Kidney (tissue), 14 donors: Measurements from ENCODE around the gene TMEM19. TPM values are rescaled to one million over a fixed set of nuclear protein-coding genes. Genes with fewer than 3 reads are reported as not detected.

Experiments used
- DNase-seq, 5 donors: peaks; one replicate each; pipeline ENCODE4 v3.0.0-alpha.2; 2013 to 2020
- FAIRE-seq: peaks from 2 replicates; lab custom pipeline; 2012; peaks lifted over from hg19 to GRCh38; lab: Jason Lieb, UNC
- H3K27ac ChIP-seq, 2 donors: one replicate each; pipeline ENCODE4 v1.7.0; 2013; ENCODE audit warnings: low read depth in 2 of 2, low read length in 2 of 2, inconsistent platforms in 1 of 2
- H3K27me3 ChIP-seq: one replicate; pipeline ENCODE4 v1.7.1; 2013; ENCODE audit warnings: low read length, inconsistent platforms; ENCODE audit not compliant: control insufficient read depth, insufficient read depth
- H3K36me3 ChIP-seq, 3 donors: one replicate each; pipeline versions ENCODE4 v1.7.0 to v1.7.1; 2013; ENCODE audit warnings: low read length in 3 of 3, control low read depth in 1 of 3, inconsistent platforms in 1 of 3; ENCODE audit not compliant: insufficient read depth in 3 of 3, control insufficient read depth in 2 of 3
- H3K4me1 ChIP-seq, 3 donors: one replicate each; pipeline versions ENCODE4 v1.7.0 to v1.7.1; 2013; ENCODE audit warnings: low read length in 3 of 3, inconsistent platforms in 1 of 3, low read depth in 1 of 3; ENCODE audit not compliant: control insufficient read depth in 2 of 3, insufficient read depth in 2 of 3
- H3K4me3 ChIP-seq, 3 donors: one replicate each; pipeline versions ENCODE4 v1.7.0 to v1.8.1; 2013; ENCODE audit warnings: low read length in 3 of 3, control low read depth in 1 of 3, inconsistent platforms in 1 of 3
- H3K9ac ChIP-seq, 3 donors: one replicate each; pipeline versions ENCODE4 v1.7.0 to v1.7.1; 2013; ENCODE audit warnings: low read length in 3 of 3, control low read depth in 1 of 3, inconsistent platforms in 1 of 3
- H3K9me3 ChIP-seq, 3 donors: one replicate each; pipeline versions ENCODE4 v1.7.0 to v1.7.1; 2013; ENCODE audit warnings: low read length in 3 of 3, control low read depth in 1 of 3, inconsistent platforms in 1 of 3; ENCODE audit not compliant: control insufficient read depth in 2 of 3, insufficient read depth in 1 of 3
- intact Hi-C: fragments of 100-400 bp; cut with DNase I; formaldehyde crosslinking; loops from one replicate; pipeline ENCODE4 v1.11.1; 2022
- polyA plus RNA-seq: library from polyadenylated mRNA; stranded (reverse); fragments of 350-450 nt; fragmentation: Illumina TruSeq; extraction: RNeasy Lipid Tissue Mini Kit (QIAGEN cat#74804); gene quantifications from one replicate; pipeline ENCODE4 v1.2.3, GENCODE V29; 2014; ENCODE audit warnings: low read depth, low replicate concordance; ENCODE audit not compliant: insufficient read depth
- total RNA-seq: library from RNA; stranded (reverse); fragmentation: NEBNext Ultra II Directional; extraction: Animal tissue kit (Norgen Biotek cat#: 25700); gene quantifications from one replicate; pipeline ENCODE4 v1.2.1, GENCODE V29; 2021
- TF ChIP-seq, protein P1 (sequence below): IDR thresholded peaks from 3 replicates; pipeline ENCODE4 v1.5.1; 2012; ENCODE audit warnings: mild to moderate bottlenecking, moderate library complexity, borderline replicate concordance; ENCODE audit not compliant: insufficient read depth; ENCODE audit errors: extremely low read depth
- donor health status: control.
- donor health status: control.
- donor health status: control.
- donor health status: control.
- donor health status: control.
- donor health status: DM: yes; HTN: yes; CAD: no.
- donor health status: Normal renal cell carcinoma (clear cell type).

TMEM19 gene
- total and polyA plus RNA-seq, 2 donors from 2014 or later: 14.9 to 35.6 TPM

DNA sequence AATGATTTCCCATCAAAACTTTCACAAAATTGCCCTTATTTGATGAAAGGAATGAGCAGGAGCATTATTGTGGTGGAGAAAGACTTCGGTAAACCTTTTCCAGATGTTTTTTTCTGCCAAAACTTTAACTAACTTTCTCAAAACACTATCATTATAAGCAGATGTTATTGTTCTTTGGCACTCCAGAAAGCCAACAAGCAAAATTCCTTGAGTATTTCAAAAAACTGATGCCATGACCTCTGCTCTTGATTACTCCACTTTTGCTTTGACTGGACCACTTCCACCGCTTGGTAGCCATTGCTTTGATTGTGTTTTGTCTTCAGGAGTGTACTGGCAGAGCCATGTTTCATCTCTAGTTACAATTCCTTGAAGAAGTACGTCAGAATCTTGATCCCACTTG, 39.1 kb downstream of the TMEM19 start:
- Histone ChIP-seq H3K9ac (no peak overlapping the region), H3K36me3 (no peaks in the 10 kb centered on the region), H3K27me3 (no peaks in the 10 kb centered on the region), H3K4me3 (no peak overlapping the region), H3K4me1 (no peaks in the 10 kb centered on the region), H3K27ac (no peak overlapping the region), H3K9me3 (no peaks in the 10 kb centered on the region)
- intact Hi-C loops: no loop called here
- no peak for DNase-seq
- FAIRE-seq: no peak
- TF ChIP-seq, protein P1, sequence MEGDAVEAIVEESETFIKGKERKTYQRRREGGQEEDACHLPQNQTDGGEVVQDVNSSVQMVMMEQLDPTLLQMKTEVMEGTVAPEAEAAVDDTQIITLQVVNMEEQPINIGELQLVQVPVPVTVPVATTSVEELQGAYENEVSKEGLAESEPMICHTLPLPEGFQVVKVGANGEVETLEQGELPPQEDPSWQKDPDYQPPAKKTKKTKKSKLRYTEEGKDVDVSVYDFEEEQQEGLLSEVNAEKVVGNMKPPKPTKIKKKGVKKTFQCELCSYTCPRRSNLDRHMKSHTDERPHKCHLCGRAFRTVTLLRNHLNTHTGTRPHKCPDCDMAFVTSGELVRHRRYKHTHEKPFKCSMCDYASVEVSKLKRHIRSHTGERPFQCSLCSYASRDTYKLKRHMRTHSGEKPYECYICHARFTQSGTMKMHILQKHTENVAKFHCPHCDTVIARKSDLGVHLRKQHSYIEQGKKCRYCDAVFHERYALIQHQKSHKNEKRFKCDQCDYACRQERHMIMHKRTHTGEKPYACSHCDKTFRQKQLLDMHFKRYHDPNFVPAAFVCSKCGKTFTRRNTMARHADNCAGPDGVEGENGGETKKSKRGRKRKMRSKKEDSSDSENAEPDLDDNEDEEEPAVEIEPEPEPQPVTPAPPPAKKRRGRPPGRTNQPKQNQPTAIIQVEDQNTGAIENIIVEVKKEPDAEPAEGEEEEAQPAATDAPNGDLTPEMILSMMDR: no peak

DNA sequence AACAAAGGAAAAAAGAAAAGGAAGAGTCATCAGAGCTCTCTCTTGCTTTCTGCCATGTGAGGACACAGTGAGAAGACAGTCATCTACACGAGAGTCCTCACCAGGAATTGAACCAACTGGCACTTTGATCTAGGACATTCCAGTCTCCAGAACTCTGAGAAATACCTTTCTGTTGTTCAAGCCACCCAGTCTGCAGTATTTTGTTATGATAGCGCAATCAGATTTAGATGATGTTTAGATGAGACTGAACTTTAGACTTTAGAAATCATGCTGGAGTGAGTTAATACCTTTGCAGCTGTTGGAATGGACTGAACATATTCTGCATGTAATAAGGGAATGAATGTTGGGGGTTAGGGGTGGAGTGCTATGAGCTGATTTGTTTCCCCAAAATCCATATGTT, 40.7 kb downstream of the TMEM19 start:
- no peak for FAIRE-seq

DNA sequence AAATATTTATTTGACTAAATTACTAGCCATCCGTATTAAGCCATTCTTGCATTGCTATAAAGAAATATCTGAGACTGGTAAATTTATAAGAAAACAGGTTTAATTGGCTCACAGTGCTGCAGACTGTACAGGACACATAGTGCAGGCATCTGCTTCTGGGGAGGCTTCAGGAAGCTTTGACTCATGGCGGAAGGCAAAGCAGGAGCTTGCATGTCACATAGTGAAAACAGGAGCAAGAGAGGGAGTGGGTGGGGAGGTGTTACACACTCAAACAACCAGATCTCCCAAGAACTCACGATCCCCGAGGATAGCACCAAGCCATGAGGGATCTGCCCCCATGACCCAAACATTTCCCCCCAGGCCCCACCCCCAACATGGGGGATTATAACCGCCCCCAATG, 42.1 kb downstream of the TMEM19 start:
- FAIRE-seq: no peak
- H3K4me1 ChIP-seq: no peaks in the 10 kb centered on the region
- H3K9ac ChIP-seq: no peak overlapping the region
- no peak overlapping the region for H3K4me3 ChIP-seq
- H3K27ac ChIP-seq: no peak overlapping the region
- intact Hi-C loops: no loop called here
- H3K36me3 ChIP-seq: no peaks in the 10 kb centered on the region
- TF ChIP-seq, protein P1: no peak
- no peak for DNase-seq
- H3K9me3 ChIP-seq: no peaks in the 10 kb centered on the region
- H3K27me3 ChIP-seq: no peaks in the 10 kb centered on the region

More for the DNA sequence above, 40.7 kb downstream of the TMEM19 start:
- no peak for DNase-seq
- intact Hi-C loops: no loop called here
- Histone ChIP-seq H3K27ac (no peak overlapping the region), H3K4me1 (no peaks in the 10 kb centered on the region), H3K36me3 (no peaks in the 10 kb centered on the region), H3K9ac (no peak overlapping the region), H3K4me3 (no peak overlapping the region), H3K9me3 (no peaks in the 10 kb centered on the region), H3K27me3 (no peaks in the 10 kb centered on the region)
- TF ChIP-seq, protein P1: no peak

DNA sequence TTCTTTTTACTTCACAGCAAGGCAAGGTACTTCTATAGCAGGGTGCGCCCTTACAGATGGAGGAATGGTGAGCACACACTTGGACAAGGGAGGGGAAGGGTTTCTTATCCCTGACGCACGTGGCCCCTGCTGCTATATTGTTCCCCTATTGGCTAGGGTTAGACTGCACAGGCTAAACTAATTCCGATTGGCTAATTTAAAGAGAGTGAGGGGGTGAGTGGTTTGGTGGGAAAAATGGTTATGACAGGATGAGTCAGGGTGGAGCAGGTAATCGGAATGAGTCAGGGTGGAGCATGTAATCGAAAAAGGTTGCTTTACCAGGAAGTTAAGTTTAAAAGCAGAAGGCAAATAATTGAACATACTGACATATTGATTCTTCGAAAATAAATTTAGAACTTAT, 45.1 kb downstream of the TMEM19 start:
- TF ChIP-seq, protein P1: no peak
- DNase-seq: no peak
- no peak overlapping the region for H3K4me3 ChIP-seq
- H3K4me1 ChIP-seq: no peaks in the 10 kb centered on the region
- no peak for FAIRE-seq
- no peaks in the 10 kb centered on the region for H3K9me3 ChIP-seq
- H3K9ac ChIP-seq: no peak overlapping the region
- no peaks in the 10 kb centered on the region for H3K36me3 ChIP-seq
- H3K27me3 ChIP-seq: no peaks in the 10 kb centered on the region
- intact Hi-C loops: no loop called here
- no peak overlapping the region for H3K27ac ChIP-seq
